HCT116 (cell line): Measurements from ENCODE around the gene KCNC3.

ENCODE experiments used
- ATF3 ChIP-seq: IDR thresholded peaks from 2 replicates; pipeline ENCODE4 v1.6.1; 2012
- CEBPB ChIP-seq: IDR thresholded peaks from 2 replicates; pipeline ENCODE4 v1.6.1; 2012; ENCODE audit warnings: low read depth
- CTCF ChIP-seq, 3 experiments: fragments of 200-600 bp in 1 of 3; sonication (generic) in 1 of 3; IDR thresholded peaks in 2 of 3; conservative IDR thresholded peaks in 1 of 3; 2 replicates each; pipeline ENCODE4 v1.5.1; 2012 to 2017; ENCODE audit warnings: low read depth in 2 of 3, low read length in 2 of 3, antibody characterized with exemption in 1 of 3, borderline replicate concordance in 1 of 3, control low read depth in 1 of 3, mild to moderate bottlenecking in 1 of 3, mixed read lengths in 1 of 3, mixed run types in 1 of 3, moderate library complexity in 1 of 3; ENCODE audit not compliant: insufficient read depth in 1 of 3
- EZH2 ChIP-seq: fragments of 200-600 bp; sonication (generic); IDR thresholded peaks from 2 replicates; pipeline ENCODE4 v1.6.1; 2017; ENCODE audit warnings: antibody characterized with exemption, mixed run types
- MAX ChIP-seq: IDR thresholded peaks from 2 replicates; pipeline ENCODE4 v1.6.1; 2012
- POLR2A ChIP-seq: IDR thresholded peaks from 2 replicates; pipeline ENCODE4 v1.7.0; 2011; ENCODE audit warnings: borderline replicate concordance; ENCODE audit not compliant: insufficient read depth, insufficient read length; ENCODE audit errors: extremely low read depth
- POLR2AphosphoS5 ChIP-seq: IDR thresholded peaks from 2 replicates; pipeline ENCODE4 v1.6.1; 2011; ENCODE audit warnings: mild to moderate bottlenecking, low read depth, low read length, moderate library complexity
- RAD21 ChIP-seq: IDR thresholded peaks from 2 replicates; pipeline ENCODE4 v1.6.1; 2012; ENCODE audit warnings: low read depth, mild to moderate bottlenecking
- ZFX ChIP-seq: fragments of 450-650 bp; IDR thresholded peaks from 2 replicates; pipeline ENCODE4 v1.6.1; 2017
- ZNF274 ChIP-seq: fragments of 200-500 bp; sonication (Bioruptor generic); IDR thresholded peaks from 2 replicates; pipeline ENCODE4 v1.6.1; 2014; ENCODE audit warnings: mild to moderate bottlenecking, low read depth, low read length, inconsistent platforms

GRCh38 chr19:50322234-50322633 is 6.9 kb downstream of the KCNC3 start:
- no peak for TF ChIP-seq CTCF (IDR thresholded peaks at IDR 0.05 in 2 of 3, conservative IDR thresholded peaks at IDR 0.05 in 1 of 3; ENCODE audit: borderline replicate concordance in 1 of 3, insufficient read depth in 1 of 3, low read depth in 2 of 3, low read length in 2 of 3)
- TF ChIP-seq EZH2 = no peak
- TF ChIP-seq MAX = no peak
- no peak for TF ChIP-seq POLR2A
- no peak for TF ChIP-seq RAD21
- TF ChIP-seq ZFX = no peak
- no peak for TF ChIP-seq ZNF274
- TF ChIP-seq ATF3 = no peak
- TF ChIP-seq POLR2AphosphoS5 = no peak
- TF ChIP-seq CEBPB = no peak
